ENCODE measurements around the gene IFIT5.
"Not testable (repeated sequence)": the region's sequence is repeated elsewhere in the genome, so short reads cannot be mapped to it uniquely, and the experiment has no call there.

Gene IFIT5

GRCh38 chr10:89442289-89442688 lies 27.9 kb downstream of the IFIT5 start:
- DNase-seq (ENCODE audit: low read depth, low spot score): no peak
- no peak overlapping the region for H3K4me3 ChIP-seq (ENCODE audit: low read depth, low read length)
- no peak for TF ChIP-seq CTCF (IDR thresholded peaks at IDR 0.05; ENCODE audit: insufficient read depth, low read length, missing control alignments)
- ChIA-PET CTCF (no interaction called here), POLR2A (no interaction called here)

- DNase-seq (ENCODE audit: low read depth, low spot score); H3K4me3 ChIP-seq (ENCODE audit: low read depth, low read length); CTCF ChIA-PET; POLR2A ChIA-PET: not testable (repeated sequence)
These were observed 30.5 kb downstream of the IFIT5 start for GRCh38 chr10:89444819-89445218.

GRCh38 chr10:89450901-89451300 lies 36.5 kb downstream of the IFIT5 start:
- no peak for TF ChIP-seq CTCF (IDR thresholded peaks at IDR 0.05; ENCODE audit: insufficient read depth, low read length, missing control alignments)
- ChIA-PET CTCF (interaction anchor here (0.5 to 1.5 kb wide), 4 partner anchors 10 to 983 kb away, joined by 3 to 5 read pairs (median 3); no protein-coding TSS in a partner anchor), POLR2A (no interaction called here)
- no peak overlapping the region for H3K4me3 ChIP-seq (ENCODE audit: low read depth, low read length)
- no peak for DNase-seq (ENCODE audit: low read depth, low spot score)

- no peak overlapping the region for H3K4me3 ChIP-seq (ENCODE audit: low read depth, low read length)
- POLR2A ChIA-PET: no interaction called here
- TF ChIP-seq CTCF (IDR thresholded peaks at IDR 0.05; ENCODE audit: insufficient read depth, low read length, missing control alignments): no peak
- no peak for DNase-seq (ENCODE audit: low read depth, low spot score)
- CTCF ChIA-PET: interaction anchor here (1.5 kb wide), 1 partner anchor 12 kb away, joined by 5 read pairs; no protein-coding TSS in a partner anchor
These were observed 37.8 kb downstream of the IFIT5 start for GRCh38 chr10:89452193-89452592.

- POLR2A ChIA-PET: no interaction called here
- H3K4me3 ChIP-seq (ENCODE audit: low read depth, low read length): no peak overlapping the region
- TF ChIP-seq CTCF (IDR thresholded peaks at IDR 0.05; ENCODE audit: insufficient read depth, low read length, missing control alignments): no peak
- CTCF ChIA-PET: interaction anchor here (1.0 kb wide), 1 partner anchor 11 kb away, joined by 4 read pairs; no protein-coding TSS in a partner anchor
- DNase-seq (ENCODE audit: low read depth, low spot score): no peak
These were observed 40.4 kb downstream of the IFIT5 start for GRCh38 chr10:89454561-89455347.

GRCh38 chr10:89458291-89458690 lies 43.9 kb downstream of the IFIT5 start:
- TF ChIP-seq CTCF (IDR thresholded peaks at IDR 0.05; ENCODE audit: insufficient read depth, low read length, missing control alignments): no peak
- POLR2A ChIA-PET: no interaction called here
- CTCF ChIA-PET: interaction anchor here (1.1 to 1.3 kb wide), 2 partner anchors 8 to 104 kb away, joined by 3 to 4 read pairs; no protein-coding TSS in a partner anchor

More at GRCh38 chr10:89458291-89458690, 43.9 kb downstream of the IFIT5 start:
- DNase-seq (ENCODE audit: low read depth, low spot score): peak; percentile 58
- H3K4me3 ChIP-seq (ENCODE audit: low read depth, low read length): no peak overlapping the region

Data from AG04449 (cell line).